ENCODE results near the gene TADA2A. TPM values are rescaled to one million over a fixed set of nuclear protein-coding genes. Genes with fewer than 3 reads are reported as not detected.
A peak's percentile ranks its signal among the peaks of the same experiment; 100 is the strongest.
"Not testable (repeated sequence)": the region's sequence is repeated elsewhere in the genome, so short reads cannot be mapped to it uniquely, and the experiment has no call there.

Gene TADA2A
- total RNA-seq, 1 donor from 2014 or later, result 8.2 TPM

GRCh38 chr17:37400505-37400904, 6.2 kb upstream of the TADA2A start:
- no peak for ATAC-seq

- not testable (repeated sequence) for ATAC-seq
Observed at GRCh38 chr17:37405522-37405921, 1.2 kb upstream of the TADA2A start.

DNA sequence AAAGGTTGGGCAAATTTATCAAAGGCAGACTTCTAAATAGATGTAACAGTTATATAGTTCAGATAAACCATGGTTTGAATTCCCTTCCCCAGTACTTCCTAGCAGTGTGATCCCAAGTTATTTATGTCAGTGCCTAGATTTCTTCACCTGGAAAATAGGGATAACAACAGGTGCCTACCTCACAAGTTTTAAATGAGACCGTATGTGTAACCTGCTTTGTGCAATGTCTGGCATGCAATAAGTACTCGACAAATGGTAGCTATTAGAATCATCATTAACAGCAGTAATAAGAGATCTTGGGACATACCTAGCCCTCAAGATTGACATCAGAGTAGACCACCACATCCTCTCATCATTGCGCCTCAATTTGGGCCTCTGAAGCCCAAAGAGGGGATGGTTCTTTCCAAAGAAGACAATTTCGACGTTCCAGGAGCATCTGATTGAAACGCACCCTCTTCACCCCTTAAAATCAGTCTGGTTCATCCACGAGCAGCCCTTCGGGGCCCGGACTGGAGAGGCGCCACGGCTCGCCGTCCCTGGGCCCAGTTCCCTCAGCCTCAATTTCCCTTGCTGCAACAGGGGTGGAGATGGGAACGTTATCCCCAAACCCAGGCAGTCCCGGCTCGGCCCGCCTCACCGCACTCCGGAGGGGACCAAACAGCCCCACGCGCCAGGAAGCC, 591 bp upstream of the TADA2A start:
- ATAC-seq, result no peak

DNA sequence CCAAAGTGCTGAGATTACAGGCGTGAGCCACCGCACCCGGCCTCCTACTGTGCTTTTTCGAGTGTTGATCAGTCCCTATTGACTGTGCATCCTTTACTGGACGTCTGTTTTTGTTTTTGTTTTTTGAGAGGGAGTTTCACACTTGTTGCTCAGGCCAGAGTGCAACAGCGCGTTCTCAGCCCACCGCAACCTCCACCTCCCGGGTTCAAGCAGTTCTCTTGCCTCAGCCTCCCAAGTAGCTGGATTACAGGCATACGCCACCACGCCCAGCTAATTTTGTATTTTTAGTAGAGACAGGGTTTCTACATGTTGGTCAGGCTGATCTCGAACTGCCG, 1.4 kb downstream of the TADA2A start:
- not testable (repeated sequence) for ATAC-seq

GRCh38 chr17:37410357-37410756, 3.7 kb downstream of the TADA2A start:
- ATAC-seq, result no peak

DNA sequence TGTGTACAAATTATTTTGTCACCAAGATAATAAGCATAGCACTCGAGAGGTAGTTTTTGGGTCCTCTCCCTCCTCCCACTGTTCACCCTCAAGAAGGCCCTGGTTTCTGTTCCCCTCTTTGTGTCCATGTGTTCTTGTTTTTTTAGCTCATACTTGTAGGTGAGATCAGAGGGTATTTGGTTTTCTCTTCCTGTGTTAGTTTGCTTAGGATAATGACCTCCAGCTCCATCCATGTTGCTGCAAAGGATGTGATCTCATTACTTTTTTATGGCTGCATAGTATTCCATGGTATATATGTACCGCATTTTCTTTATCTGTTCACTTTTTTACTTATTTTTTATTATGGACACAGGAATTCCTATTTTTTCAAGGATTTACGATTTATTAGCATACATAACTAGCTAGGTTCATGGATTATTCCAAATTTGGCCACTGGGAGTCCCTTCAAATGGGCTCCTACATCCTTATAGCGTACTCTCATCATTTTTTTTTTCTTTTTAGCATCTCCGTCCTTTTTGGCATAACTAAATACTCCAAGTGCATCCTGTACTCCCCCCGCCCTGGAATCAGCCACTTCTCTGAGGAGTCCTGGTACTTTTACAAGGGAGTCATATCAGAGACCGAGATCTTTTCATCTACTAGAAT, 7.3 kb downstream of the TADA2A start:
- ATAC-seq, result no peak

DNA sequence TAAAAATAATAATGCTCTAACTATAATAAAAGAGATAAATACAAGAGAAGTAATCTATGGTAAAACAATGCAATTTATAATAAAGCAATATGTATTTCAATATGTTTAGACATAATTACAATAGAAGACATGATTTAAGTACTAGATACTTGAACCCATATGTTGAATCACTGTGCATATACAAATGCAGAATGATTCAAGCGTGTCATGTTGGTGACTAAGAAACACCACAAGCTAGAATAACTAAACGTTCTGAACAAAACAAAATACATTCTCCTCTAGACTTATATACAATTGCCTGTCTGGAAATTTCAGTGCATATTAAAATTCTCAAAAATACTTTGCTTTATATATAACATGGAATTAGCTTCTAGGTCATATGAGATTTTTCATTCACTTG, 11.2 kb downstream of the TADA2A start:
- ATAC-seq, result peak; percentile 42

DNA sequence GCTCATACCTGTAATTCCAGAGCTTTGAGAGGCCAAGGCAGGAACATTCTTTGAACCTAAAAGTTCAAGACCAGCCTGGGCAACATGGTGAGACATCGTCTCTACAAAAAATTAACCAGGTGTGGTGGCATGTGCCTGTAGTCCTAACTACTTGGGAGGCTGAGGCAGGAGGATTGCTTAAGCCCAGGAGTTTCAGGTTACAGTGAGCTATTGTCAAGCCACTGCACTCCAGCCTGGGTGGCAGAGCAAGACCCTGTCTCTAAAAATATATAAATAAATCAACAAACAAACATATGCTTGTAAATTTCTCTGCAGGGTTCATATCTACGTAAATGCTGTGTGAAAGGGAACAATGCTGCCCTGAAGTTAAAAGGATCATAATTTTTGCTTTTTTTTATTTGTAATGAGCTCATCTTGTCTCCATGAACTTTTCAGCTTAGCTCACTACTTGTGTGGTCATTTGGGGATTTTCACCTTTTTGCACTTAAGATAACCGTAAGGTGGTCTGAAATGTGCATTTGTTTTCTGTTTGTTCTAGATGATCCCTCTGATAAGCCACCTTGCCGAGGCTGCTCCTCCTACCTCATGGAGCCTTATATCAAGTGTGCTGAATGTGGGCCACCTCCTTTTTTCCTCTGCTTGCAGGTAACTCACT, 16.4 kb downstream of the TADA2A start:
- ATAC-seq, result no peak

- ATAC-seq, result no peak
Observed at GRCh38 chr17:37425268-37425667, 18.6 kb downstream of the TADA2A start.

GRCh38 chr17:37429039-37429438, 22.4 kb downstream of the TADA2A start:
- no peak for ATAC-seq

DNA sequence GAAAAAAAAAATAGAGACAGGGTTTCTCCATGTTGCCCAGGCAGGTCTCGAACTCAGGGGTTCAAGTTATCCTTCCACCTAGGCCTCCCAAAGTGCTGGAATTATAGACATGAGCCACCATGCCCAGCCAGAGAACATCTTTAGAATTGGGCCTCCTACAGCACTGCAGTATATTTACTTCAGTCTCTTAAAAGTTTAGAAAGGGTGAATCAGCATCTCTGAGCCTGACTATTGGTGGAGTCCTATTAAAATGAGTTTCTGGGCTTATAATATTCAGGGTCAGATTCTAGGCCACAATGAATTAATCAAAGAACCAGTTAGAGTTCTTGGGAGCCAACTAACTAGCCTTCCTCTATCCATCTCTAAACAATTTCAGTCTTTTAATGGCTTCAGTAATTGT, 22.8 kb downstream of the TADA2A start:
- ATAC-seq, result peak; percentile 39

DNA sequence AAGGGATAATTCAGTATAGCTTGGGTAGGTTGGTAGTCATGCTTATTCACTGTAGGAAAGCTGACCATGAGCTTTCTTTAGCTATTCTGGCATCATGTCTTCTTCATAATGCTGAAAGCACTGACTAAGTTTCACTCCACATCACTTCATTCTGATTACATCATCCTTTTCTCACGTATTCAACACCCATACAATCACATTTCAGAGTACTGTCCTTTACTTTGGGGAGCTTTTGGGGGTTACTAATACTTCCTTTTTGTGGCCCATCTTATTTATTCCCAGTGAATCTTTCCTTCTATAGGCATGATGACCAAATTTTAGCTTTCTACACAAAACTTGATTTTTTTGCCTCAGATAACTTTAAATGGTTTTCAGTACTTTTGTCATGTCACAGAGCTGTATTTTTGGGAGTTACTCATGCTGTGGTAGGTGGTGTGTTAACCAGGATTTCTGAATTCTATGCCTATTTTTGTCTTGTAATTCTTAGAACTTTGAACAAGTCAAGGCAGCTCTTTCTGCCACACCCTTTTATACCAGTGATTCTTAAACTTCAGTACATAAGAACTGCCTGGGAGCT, 23.5 kb downstream of the TADA2A start:
- peak; percentile 92 for ATAC-seq

DNA sequence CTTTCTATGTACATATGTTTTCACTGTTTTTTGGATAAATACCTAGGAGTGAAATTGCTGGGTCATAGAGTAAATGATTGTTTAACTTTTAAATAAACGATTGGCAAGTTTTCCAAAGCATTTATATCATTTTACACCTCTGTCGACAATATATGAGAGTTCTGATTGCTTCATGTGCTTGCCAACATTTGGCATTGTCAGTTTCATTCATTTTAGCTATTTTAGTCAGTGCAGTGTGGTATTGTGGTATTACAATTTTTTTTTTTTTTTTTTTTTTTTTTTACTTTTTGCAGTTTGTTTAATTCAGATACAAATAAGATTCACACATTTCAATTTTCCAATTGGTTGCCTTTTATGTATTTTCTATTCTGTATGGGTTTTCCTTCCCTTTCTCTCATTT, 26.0 kb downstream of the TADA2A start:
- ATAC-seq, result no peak

- ATAC-seq, result no peak
Observed at GRCh38 chr17:37438141-37438540, 31.5 kb downstream of the TADA2A start.

- no peak for ATAC-seq
Observed at GRCh38 chr17:37440424-37440823, 33.7 kb downstream of the TADA2A start.

GRCh38 chr17:37441369-37442014, 34.8 kb downstream of the TADA2A start:
- ATAC-seq, result not testable (repeated sequence)

- ATAC-seq, result peak; percentile 69
Observed at GRCh38 chr17:37446027-37446426, 39.3 kb downstream of the TADA2A start.

DNA sequence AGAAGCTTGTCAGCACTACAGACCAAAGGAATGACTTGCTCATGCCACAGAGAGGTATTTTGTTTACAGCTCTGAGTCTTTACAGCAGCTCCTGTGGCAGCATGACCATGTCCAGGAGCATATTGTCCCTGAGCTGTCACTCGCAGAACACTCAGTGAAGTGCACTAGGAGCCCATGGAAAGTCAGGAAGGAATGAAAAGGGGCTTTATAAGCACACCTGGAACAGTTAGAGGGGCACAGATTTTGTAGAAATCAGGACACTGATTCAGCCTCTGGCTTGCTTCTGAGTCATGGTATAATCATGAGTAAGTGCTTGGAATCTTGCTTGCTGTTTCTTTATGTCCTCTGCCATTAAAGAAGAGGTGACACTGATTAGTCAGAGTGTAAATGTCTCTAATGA, 41.0 kb downstream of the TADA2A start:
- ATAC-seq, result peak; percentile 41

- ATAC-seq, result peak; percentile 88
Observed at GRCh38 chr17:37450112-37450511, 43.4 kb downstream of the TADA2A start.

DNA sequence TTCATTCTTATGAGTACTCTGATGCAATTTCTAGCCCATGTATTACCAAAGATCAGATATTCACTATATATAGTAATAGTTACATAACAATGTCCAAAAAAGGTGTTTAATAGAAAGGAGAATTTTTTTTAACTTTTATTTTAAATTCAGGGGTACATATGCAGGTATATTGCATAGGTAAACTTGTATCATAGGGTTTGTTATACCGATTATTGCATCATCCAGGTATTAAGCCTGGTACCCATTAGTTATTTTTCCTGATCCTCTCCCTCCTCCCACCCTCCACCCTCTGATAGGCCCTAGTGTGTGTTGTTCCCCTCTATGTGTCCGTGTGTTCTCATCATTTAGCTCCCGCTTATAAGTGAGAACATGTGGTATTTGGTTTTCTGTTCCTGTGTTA, 51.1 kb downstream of the TADA2A start:
- ATAC-seq, result not testable (repeated sequence)

GRCh38 chr17:37458805-37459204, 52.1 kb downstream of the TADA2A start:
- ATAC-seq, result no peak

GRCh38 chr17:37461668-37462067, 55.0 kb downstream of the TADA2A start:
- no peak for ATAC-seq

DNA sequence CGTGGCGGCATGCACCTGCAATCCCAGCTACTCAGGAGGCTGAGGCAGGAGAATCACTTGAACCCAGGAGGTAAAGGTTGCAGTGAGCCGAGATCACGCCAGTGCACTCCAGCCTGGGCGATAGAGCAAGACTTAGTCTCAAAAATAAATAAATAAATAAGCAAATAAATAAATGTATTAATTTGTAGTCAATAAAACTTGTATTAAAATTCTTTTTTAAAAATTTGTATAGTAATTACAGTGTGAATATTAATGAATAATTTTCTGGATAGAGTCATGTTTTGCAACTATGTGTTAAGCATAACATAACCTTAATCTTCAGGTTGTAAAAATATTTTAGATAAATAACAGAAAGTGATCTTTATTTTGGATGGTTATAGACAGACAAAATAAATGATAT, 55.8 kb downstream of the TADA2A start:
- no peak for ATAC-seq
